Transverse colon (tissue), 4 donors: ENCODE results near the gene IKZF1.

Experiments
- EP300 ChIP-seq: sonication (generic); formaldehyde crosslinking; IDR thresholded peaks from one replicate; pipeline ENCODE4 v1.6.1; 2017; ENCODE audit warnings: antibody characterized with exemption, low read depth
- POLR2A ChIP-seq: fragments of 450-650 bp; IDR thresholded peaks from one replicate; pipeline ENCODE4 v1.6.1; 2016; ENCODE audit warnings: antibody characterized with exemption, mild to moderate bottlenecking, moderate library complexity
- POLR2AphosphoS5 ChIP-seq, 3 donors: sonication (generic); formaldehyde crosslinking; IDR thresholded peaks; one replicate each; pipeline ENCODE4 v1.6.1; 2016; ENCODE audit warnings: antibody characterized with exemption in 3 of 3
- TF ChIP-seq, protein P1 (sequence below), 5 experiments: fragments of 200-600 bp in 3 of 5; fragments of 450-650 bp in 2 of 5; sonication (generic) in 3 of 5; IDR thresholded peaks; 1 replicate in 2 of 5; 2 replicates in 3 of 5; pipeline ENCODE4 v1.5.1; 2016 to 2017; ENCODE audit warnings: antibody characterized with exemption in 5 of 5, inconsistent platforms in 3 of 5, mild to moderate bottlenecking in 2 of 5, moderate library complexity in 1 of 5

DNA sequence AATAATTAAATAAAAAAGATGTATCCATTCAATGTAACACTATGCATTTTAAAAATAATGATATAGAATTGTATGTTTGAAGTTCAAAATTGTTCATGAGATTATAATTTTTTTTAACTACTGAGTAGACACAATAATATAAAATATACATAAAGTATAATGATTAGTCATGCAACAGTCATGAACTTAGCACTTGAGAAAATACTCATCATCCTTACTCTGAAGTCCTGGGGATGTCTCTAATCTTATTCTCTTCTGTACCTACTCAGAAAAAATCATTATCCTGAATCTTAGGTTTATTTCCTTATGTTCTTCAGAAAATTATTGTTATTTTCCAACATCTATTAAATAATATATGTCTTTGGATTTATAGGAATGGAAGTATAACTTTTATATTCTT lies 26.4 kb upstream of the IKZF1 start:
- TF ChIP-seq, protein P1, sequence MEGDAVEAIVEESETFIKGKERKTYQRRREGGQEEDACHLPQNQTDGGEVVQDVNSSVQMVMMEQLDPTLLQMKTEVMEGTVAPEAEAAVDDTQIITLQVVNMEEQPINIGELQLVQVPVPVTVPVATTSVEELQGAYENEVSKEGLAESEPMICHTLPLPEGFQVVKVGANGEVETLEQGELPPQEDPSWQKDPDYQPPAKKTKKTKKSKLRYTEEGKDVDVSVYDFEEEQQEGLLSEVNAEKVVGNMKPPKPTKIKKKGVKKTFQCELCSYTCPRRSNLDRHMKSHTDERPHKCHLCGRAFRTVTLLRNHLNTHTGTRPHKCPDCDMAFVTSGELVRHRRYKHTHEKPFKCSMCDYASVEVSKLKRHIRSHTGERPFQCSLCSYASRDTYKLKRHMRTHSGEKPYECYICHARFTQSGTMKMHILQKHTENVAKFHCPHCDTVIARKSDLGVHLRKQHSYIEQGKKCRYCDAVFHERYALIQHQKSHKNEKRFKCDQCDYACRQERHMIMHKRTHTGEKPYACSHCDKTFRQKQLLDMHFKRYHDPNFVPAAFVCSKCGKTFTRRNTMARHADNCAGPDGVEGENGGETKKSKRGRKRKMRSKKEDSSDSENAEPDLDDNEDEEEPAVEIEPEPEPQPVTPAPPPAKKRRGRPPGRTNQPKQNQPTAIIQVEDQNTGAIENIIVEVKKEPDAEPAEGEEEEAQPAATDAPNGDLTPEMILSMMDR (IDR thresholded peaks at IDR 0.05), result no peak
- no peak for TF ChIP-seq POLR2A
- no peak for TF ChIP-seq EP300
- TF ChIP-seq POLR2AphosphoS5 (IDR thresholded peaks at IDR 0.05), result no peak
